SH-SY5Y (cell line): ENCODE data around the gene MRPL16.

ENCODE experiments used
- GATA2 ChIP-seq: IDR thresholded peaks from 2 replicates; pipeline ENCODE4 v1.6.1; 2011; ENCODE audit warnings: mild to moderate bottlenecking, low read depth, low read length
- GATA3 ChIP-seq: IDR thresholded peaks from 2 replicates; pipeline ENCODE4 v1.6.1; 2011; ENCODE audit warnings: low read depth, mild to moderate bottlenecking, low read length, moderate library complexity

DNA sequence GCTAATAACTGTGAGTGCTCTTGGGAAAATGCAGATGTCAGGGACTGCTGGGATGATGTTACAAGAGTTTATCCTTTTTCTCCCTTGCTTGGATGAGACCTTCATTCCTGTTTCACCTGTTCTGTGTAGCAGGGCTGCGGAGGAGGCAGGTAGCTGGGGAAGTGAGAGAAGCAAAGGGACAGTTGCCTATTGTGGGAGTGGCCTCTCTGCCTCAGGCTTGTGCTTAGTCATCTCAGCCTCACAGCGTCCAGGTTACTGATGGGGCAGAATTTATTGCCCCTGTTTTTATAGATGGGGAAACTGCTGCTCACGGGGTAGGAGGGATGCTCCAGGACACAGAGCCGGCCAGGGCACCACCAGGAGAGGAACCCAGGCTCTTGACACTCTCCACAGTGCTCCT is 53.7 kb downstream of the MRPL16 start:
- TF ChIP-seq GATA3 (no peak), GATA2 (no peak)
